Subcutaneous adipose tissue (tissue), 4 donors: ENCODE measurements around the gene EFHC1. TPM values are rescaled to one million over a fixed set of nuclear protein-coding genes. Genes with fewer than 3 reads are reported as not detected.

Source experiments
- CTCF ChIP-seq: fragments of 450-650 bp; IDR thresholded peaks from one replicate; pipeline ENCODE4 v1.5.1; 2016; ENCODE audit warnings: low read depth, mild to moderate bottlenecking, control low read depth, antibody characterized with exemption, moderate library complexity
- total RNA-seq, 4 donors: library from RNA; depleted of rRNA; stranded (reverse); fragments of >200 nt; gene quantifications; one replicate each; pipeline ENCODE4 v1.1.0, GENCODE V29; 2016

Gene EFHC1
- total RNA-seq, 4 donors from 2014 or later: 26.2 to 33.9 (median 27.3) TPM

GRCh38 chr6:52377538-52378221 is 42.5 kb upstream of the EFHC1 start:
- no peak for TF ChIP-seq CTCF

DNA sequence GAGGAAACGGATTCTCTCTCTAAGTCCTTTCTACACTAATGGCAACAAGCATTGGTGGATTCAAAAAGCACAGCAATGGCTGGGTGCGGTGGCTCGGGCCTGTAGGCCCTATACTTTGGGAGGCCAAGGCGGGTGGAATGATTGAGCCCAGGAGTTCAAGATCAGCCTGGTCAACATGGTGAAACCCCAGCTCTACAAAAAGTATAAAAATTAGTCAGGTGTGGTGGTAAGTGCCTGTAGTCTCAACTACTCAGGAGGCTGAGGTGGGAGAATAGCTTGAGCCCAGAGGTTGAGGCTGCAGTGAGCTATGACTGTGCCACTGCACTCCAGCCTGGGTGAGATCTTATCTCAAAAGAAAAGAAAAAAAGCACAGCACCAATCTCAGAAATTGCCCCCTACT is 38.9 kb upstream of the EFHC1 start:
- no peak for TF ChIP-seq CTCF

DNA sequence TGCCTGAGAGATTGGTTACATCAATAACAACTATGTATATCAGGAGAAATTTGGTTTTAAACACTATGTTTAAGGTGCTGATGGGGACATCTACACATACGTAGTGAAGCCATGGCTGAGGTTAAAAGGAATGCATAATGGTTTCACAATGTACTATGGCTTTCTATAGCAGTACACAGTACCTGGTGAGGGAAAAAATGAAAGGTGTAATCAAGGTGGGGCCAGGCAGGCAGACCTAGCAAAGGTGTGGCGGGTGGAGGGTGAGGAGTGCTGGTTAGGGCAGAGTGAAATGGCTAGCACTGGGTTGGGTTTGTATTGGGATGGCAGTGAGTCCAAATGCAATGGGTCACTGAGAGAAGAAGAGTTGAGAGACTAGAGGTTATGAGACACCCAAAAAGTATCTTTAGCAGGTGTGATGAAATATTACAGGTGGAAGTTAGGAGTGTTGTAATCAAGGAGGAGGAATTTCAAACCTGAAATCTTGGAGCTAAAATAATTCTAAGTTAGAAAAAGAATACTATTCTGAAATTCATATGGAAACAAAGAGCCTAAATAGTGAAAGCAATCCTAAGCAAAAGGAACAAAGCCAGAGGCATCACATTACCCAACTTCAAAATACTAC is 35.9 kb upstream of the EFHC1 start:
- no peak for TF ChIP-seq CTCF

DNA sequence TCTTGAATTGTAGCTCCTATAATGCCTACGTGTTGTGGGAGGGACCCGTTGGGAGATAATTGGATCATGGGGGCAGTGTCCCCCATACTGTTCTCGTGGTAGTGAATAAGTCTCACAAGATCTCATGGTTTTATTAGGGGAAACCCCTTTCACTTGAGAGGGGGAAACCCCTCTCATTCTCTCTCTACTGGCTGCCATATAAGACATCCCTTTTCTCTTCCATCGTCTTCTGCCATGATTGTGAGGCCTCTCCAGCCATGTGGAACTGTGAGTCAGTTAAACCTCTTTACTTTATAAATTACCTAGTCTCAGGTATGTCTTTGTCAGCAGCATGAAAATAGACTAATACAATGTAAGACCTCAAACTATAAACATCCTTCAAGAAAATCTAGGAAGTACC is 35.1 kb upstream of the EFHC1 start:
- TF ChIP-seq CTCF: no peak

DNA sequence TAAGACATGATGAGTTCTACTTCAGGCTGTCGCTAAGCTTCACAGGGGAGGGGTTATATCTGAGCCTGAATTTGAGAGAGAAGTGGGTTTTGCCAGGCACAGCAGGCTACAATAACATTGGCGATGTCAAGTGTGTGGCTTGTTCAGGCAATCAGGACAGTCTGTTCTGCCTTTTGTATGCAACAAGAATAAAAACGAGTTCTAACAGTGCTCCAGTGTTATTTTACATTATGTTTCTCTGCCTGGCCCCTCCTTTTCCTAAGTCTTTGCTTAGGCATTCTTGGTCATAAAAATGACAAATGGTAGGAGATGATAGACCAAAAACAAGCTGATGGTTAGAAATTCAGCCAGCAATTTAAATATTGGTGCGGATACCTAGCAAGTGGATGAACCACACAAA is 31.4 kb upstream of the EFHC1 start:
- TF ChIP-seq CTCF: no peak

- TF ChIP-seq CTCF: no peak
Observed at GRCh38 chr6:52389264-52389625, 30.9 kb upstream of the EFHC1 start.

- TF ChIP-seq CTCF: no peak
Observed at GRCh38 chr6:52389626-52390360, 30.3 kb upstream of the EFHC1 start.
